Activated CD4-positive, CD25-positive, alpha-beta regulatory T cell (primary cell): ENCODE data around the gene TXNRD2.

Experiments
- DNase-seq, 4 experiments: peaks; one replicate each; lab custom pipeline; 2025; lab: John Stamatoyannopoulos, UW

The TXNRD2 gene

DNA sequence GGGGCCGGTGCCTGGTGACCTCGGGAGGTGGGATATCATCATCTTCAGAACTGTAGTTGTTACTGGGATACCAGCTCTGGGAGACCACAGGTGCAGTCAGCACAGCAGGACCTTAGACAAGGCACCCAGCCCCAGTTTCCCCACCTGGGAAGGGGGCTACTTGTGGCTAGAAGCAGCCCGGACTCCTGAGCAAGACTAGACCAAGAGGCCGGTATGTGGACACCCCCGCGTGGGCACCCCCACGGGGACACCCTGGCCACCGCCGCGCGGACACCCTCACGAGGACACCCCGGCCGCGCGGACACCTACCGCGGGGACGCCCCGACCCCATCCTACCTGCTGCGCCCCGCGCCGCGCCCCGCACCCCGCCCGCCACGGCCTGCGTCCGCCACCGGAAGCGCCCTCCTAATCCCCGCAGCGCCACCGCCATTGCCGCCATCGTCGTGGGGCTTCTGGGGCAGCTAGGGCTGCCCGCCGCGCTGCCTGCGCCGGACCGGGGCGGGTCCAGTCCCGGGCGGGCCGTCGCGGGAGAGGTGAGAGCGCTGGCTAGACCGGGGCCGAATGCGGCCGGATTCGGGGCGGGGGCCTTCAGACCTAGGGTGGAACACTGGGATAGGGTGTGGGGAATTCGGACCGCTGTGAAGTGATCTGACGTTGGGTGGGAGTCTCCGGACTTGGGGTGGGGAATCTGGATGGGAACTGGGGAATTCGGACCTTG, at the start of gene TXNRD2, which contains the start of gene COMT:
Gene TXNRD2 (minus strand): TSS at position 454 of the 718 bp plus-strand sequence. CDS start 15 bp downstream, at position 439.
Gene COMT (plus strand): TSS at position 408 of the 718 bp plus-strand sequence. CDS start 20,755 bp downstream, outside the sequence.
- DNase-seq = peak; percentile 39 to 70 (median 62)

DNA sequence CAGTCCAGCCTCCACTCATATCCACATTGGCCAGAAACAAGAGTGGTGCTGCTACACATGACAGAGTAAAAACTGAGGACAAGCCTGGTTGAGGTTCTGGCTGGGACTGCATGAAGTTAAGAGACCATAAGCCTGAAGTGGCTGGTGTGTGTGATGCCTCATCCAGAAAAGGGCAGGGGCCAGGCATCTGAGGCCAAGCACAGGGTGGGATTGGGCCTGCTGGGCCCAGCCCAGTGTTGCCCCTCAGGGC, 49.7 kb upstream of the TXNRD2 start:
- no peak for DNase-seq

DNA sequence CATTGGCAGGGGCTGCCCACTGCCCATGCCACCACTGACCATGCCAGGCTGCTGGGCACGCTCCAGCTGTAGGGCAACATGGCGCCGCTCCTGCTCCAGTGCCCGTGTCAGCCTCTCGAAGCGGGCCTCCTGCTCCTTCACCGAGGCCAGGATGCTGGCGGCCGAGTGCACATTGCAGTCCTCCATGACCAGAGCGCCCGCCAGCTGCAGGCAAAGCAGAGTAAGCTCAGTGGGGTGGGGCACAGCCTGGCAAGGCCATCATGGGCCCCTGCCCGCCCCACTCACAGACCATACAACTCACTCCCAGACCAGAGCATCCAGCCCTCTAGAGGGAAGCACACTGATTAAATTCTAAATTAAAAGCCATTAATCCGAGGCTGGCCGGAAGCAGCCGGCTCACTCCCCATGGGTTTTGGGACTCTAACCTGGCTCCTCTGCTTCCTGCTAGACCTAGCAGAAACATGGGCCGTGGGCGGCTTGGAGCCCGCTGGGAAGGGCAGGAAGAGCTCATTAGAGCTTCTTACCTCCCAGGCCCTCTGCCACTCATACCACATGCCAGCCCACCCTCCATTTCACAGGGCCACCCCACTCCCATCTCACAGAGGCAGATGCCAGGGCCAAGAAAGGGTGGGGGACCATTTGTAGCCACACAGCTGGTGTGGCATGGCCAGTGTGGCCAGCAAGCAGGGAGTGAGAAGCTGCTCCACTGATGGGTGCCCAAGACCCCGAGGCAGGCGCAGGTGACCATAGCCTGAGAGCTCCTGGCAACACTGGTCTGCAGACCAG, 49.2 kb upstream of the TXNRD2 start:
- DNase-seq = no peak

DNA sequence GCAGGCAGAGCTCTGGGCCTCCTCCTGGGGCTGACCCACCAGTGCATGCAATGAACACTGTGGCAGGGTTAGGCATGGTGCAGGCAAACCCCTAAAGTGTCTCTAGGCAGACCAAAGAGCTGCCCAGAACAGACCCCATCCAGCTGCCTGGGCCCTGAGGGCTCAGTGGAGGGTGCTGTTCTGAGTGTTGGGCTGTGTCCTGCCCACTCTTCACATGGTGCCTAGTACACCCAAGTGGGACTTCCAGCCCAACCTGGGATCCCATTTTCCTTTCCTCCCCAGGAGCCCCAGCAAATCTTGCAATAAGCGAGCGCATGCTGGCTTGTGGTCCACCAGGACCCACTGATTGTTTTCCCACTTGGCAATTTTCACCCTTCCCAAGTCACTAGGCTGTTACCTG, 48.6 kb upstream of the TXNRD2 start:
- DNase-seq = no peak

DNA sequence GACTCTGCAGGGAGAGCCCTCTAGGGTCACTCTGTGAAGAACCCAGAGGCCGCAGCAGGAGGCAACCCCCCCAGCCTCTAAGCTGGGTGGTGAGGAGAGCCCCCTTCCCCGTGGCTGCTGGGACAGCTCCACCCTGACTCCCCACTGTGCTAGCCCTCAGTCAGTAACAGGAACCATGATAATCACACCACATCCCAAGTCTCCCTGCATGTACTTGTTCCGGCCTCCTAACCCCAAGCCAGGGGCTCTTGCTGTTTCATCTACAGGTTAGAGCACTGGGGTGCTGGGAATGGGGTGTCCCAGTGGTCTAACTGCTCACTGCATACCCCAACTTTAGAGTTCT, 48.1 kb upstream of the TXNRD2 start:
- DNase-seq = no peak

DNA sequence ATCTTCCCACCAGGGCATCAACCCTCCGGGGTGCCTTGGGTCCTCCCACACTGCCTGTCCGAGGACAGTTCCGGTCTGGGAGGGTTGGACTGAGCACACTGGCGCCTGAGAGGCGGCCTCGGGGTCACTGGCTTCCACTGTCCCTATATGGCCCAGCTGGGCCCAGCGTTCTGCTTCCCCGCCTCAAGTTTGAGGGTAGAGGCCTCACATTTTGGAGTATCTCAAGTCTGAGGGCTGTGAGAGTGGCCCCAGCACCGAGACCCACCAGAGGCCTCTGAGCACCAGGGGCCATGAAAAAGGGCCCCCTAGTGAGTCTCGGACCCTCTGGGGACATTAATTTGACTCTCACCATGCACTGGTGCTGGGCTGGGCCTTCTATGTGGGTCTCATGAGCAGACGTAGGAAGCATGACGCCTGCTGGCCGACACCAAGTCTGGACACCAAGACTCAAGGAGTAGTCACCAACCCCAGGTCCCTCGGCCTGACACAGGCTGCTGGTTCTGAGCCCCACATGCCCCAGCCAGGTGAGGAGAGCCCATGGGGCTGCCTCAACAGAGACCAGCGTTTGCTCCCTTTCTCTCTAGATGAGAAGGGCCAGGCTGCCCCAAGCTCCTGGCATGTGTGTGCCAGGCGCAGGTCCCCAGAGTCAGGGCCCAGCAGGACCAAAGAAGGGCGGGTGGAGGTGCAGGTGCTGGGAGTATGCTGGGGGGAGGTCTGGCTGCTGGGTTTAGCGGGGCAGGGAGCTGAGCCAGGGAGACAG, 47.5 kb upstream of the TXNRD2 start:
- no peak for DNase-seq

DNA sequence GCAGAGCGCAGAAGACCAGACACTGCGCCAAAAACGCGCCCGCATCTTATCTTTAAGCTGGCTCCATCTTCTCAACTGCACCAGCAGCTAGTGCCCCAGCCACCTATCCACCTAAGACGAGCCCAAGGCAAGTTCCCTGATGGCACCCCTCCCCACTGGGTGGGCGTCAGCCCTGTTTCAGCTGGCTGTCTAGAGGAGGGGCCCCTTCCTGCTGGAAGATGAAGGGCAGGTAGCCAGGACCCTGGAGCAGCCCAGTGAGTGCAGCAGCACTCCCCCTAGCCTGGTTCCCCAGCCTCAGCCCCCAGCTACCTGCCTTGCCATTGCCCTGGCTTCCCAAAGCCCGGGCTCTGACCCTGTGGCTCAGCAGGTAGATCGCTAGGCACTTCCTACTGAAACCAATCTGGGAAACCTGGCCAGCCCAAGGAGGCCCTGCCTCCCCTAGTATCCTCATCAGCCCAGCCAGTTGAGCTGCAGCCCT, 46.8 kb upstream of the TXNRD2 start:
- no peak for DNase-seq

DNA sequence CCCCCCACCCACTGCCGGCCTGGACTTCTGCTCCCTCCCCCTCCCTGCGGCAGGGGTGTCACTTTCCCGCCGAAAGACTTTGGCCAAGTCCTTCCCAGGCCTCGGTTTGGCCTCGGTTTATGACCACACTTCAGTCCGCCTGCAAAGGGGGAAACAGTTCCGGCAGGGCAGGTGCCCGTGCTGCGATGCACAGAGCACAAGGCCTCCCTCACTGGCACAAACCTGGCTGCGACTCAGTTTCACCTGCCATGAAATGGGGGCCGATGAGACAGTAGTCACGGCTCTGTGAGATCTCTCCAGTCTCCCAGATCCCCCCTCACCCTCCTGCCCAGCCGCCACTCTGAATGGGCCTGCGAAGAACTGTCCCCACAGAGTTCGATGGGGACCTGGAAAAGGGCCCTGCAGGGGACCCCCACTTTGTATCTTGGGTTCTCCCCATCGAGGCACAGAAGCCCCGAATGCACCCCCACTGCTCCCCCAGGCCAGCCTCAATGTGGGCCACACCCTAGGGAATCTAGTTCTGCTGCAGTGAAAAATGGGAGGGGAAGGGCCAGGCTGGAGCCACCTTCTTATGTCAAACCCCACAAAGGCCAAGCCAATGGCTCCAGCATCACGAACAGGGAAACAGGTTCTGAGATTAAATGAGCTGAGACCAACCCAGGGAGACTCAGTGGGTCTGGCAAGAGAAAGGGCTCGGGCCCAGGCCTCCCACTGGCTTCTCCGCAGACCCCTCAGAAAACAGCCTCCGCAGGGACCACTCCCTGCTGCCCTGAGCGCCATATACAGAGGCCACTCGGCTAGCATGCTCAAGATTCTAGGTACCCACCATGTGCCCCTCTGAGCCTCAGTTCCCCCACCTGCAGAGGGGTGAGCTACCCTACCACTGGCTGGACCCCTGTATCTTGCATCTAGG, 46.0 kb upstream of the TXNRD2 start:
- no peak for DNase-seq

DNA sequence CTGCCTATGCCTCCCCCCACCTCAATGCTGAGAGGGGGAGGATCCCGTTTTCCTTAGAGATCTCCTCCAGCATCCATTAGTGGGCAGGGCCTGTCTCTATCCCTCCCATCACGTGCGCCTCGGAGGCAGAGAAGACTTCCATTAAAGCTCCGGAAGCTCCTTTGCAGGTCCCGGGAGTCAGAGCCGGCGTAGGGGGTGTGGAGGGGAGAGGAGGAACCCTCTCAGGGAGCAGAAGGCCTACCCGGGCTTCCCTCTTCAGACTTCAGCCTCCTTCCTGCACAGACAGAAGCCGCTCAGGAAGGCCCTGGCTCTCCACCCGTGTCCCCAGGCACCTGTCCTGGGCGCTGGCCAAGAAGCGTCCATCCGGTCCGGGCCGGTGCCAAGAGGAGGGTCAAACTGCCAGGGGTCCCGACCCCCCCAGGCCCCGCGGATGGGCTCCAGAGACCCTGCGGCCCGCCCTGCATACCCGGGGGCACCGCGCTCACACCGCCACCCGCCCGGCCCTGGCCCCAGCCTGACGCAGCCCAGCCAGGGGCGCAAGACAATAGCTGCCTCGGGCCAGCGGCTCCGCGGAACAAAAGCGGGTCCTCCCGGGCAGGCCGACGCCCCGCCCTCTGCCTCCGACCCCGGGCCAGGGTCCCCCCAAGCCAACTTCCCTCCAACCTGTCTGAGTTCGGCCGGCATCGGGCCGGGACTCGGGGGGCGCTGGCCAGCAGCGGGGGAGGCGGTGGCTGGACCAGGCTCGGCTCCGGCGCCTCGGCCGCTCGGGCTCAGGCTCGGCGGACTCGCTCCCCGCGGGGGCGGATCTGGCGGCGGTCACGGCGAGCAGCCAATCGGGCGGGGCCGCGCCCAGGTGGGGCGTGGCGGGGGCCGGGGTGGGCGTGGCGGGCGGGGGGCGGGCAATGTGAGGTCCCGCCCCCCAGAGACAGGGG, 45.1 kb upstream of the TXNRD2 start:
- DNase-seq = peak; percentile 20 to 43 (median 39)

DNA sequence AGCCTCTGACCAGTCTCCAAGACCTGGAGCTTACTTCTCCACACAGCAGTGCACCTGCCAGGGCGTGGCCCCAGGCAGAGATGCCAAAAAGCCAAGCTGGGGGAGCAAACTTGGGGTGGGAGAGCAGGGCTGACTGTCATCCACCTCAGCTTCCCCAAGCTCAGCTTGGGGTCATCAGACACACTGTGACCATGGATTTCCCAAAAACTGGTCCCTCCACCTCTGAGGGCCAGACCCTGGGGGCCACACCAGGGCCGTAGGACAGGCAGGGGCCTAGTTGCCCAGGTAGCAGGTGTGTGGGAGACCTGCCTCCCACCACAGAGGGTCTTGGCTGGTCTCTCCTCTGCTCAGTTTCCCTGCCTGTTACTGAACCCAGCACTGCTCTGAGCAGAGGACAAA, 44.4 kb upstream of the TXNRD2 start:
- no peak for DNase-seq

DNA sequence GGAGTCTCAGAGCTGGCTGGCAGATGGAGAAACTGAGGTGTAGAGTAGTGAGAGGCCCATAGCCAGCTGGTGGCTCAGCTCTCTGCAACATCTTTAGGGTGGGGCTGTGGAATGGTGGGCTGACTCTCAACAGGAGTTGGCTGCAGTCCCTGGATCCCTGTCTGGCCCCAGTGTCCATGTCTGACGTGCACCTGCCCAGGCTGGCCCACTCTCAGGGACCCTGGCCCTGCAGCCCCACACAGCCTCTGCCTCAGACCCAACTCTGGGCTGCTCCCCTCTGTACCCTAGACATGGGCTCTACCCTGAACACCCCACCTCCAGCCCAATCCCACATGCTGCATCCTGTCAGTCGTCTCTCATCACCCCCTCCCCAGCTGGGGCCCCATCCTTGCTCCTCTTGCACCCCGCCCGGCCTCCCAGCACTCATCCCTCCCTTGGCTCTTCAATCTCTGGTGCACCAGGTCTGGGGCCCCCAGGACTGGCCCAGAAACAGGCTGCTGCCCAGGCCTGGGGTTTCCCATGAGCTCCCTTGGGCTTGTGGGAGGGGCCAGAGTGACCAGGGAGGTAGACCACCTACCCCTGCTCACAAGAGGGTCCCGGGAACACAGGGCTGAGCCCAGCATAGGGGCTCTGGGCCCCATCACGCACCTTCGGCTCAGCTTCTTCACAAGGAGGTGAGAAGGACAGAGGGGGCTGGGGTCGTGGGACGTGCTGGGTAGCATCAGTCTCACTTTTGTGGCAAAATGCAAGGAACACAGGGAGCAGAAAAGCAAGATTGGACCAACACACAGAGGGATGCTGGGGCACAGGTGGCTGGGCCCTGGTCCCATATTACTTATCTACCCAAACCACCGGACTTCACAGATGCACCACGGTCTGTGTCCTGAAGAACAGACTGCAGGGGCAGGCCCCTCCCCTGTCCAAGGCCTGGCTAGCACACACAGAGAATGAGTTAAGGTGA, 43.5 kb upstream of the TXNRD2 start:
- DNase-seq = no peak

DNA sequence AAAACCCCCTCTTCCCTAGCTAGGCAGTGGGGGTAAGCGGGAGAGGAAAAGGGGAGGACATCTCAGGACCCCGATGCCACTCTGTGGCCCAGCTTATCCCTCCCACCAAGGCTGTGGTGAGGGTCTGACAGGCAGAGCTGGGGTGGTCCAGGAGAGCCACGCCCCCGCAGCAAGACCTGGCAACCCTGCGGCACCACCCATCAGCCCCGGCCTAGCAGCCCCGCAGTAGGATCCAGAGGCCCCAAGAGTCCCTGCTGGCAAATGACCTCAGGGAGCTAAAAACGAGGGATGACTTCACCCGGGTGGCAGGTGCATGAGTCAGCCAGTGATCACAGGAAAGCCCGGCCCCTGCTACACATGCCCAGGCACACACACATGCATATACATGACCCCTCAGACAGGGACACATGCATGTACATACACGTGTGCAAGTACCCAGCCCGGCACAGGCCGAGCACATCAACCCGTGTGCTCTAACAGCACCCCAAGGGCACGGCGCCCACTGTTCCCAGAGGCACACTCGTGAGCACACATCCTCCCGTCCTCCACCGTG, 42.7 kb upstream of the TXNRD2 start:
- DNase-seq = no peak

DNA sequence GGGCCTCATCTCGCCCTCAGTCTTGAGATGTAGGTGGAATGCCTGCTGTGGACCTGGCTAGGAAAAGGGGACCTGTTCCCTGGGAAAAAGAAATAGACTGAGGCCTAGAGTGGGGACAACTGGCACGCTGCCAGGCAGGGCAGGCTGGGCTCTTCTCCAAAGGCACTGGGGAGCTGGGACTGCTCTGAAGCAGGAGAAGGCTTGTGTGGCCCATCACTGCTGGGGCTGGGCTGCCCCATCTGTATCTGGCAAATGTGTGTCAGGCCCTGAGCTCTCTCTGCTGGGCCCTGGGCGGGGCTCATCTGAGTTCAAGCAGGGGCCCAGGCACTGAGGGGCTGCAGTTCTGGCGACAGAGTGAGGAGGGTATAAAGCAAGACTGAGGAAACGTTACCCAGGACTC, 42.1 kb upstream of the TXNRD2 start:
- no peak for DNase-seq

DNA sequence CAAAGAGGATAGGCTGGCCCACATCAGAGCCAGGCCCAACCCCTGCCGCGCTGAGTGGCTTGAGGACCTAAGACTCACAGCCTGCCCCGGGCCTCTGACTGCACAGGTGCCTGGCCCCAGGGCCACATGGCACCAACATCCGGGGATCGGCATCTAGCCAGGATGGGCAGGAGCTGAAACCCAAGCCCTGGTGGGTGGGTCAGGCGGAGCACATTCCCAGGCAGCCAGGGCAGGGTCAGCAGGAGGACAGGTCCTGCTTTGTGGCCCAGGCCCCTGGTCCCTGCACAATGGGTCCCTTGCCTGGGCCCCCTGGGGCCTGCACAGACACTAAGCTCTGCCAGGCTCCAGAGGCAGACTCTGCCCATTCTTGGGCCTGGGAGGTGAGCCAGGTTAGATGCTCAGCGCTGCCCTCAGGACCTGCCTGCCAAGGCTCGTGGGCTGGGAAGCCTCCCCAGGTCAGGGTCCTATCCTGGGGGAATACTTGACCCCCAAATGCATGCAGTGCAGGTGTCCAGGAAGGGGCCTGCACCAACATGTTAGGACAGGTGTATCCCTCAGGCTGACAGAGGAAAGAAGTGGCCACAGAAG, 41.5 kb upstream of the TXNRD2 start:
- no peak for DNase-seq

DNA sequence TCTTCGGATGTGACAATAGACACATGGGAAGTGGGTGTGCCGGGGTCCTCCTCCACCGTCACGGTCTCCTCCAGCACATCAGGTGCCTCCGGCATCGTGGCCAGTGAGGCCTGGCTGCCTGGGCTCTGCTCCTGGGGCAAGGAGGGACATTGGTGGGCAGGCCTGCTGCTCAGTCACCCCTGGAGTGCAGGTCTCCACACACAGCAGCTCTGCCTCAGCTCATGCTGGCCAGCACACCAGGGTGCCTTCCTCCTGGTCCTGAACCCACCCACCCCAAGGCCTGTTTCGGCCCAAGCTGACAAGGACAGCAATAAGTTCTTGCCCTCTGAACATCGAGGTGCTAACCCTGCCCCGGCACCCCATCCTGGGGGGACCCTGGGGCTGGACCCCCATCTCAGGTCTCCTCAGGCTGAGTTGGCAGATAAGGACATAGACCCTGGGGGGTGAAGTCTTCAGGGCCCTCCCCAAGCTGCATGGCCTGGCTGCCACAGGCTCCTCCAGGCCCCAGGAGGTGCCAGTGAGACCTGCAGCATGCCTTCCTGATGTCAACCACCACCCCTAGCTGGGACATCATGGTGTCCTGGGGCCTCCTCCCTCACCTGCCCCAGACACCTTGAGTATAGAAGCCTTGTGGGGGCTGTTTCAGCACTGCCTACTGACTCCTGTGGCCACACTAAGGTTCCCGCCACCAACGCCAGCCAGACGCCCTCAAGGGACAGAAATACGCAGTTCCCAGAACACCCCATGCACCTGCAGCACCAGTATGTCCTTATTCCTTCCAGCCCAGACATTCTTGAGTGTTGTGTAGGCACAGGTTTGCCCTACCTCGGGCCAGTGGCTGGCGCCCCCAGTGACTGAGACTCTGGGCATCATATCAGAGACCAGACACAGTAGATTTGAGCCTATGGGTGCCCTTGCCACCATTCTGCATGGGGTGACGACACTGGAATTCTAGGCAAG, 40.6 kb upstream of the TXNRD2 start:
- no peak for DNase-seq

DNA sequence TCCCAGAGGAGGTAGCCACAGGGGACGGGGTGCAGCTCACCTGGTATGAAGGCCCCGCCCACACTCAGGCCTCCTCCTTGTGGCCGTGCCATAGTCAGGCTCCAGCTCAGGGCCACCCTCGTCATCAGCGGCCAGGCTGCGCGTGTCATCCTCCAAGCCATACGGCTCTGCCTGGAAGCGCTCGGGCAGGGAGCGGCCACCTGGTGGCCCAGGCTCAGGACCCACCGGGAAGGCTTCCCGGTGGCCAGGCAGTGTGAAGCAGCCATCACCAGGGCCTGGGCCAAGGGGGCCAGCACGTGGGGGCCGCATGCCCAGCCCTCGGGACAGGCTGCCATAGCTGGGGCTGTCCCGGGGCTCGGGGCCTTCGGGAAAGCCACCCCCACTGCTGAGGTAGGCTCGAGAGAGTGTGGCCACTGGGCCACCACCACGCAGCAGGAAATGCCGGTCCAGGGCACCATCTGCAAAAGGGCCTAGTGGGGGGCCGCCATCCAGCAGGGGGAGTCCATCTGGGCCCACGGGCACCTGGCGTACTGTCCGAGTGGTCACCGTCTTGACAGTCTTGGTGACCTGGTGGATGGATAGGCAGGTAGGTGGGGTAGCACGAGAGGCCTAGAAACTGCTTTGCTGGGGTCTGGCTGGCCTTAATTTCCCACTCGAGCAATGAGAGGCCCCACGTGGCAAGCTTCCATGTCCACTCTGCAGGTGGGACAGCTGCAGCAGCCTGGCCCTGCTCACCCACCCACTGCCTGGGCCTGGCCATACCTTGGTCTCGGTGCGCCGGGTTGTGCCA, 39.7 kb upstream of the TXNRD2 start:
- DNase-seq = no peak

DNA sequence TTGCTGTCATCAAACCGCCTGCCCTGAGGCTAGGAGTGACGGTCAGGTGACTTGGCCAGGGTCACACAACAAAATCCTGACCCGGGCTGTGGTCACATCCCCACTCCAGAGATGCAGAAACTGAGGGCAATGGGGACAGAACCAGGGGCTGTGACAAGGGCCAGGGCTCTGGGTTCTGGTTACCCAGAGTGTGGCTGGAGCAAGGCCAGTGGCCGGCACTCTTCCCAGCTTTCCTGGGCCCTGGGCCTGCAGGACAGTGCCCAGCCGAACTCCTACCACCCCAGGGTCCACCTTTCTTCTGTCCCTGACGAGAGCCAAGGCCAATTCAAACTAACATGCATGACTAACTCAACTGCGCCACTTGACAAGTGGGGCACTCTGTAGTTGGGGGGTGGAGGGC, 39.1 kb upstream of the TXNRD2 start:
- DNase-seq = no peak
